Spleen (tissue), 7 donors: Measurements from ENCODE around the gene AIG1.

Source experiments
- POLR2A ChIP-seq, 3 donors: fragments of 450-650 bp; IDR thresholded peaks; one replicate each; pipeline ENCODE4 v1.5.1; 2017; ENCODE audit warnings: antibody characterized with exemption in 3 of 3, mild to moderate bottlenecking in 1 of 3
- TF ChIP-seq, protein P1 (sequence below), 11 experiments: fragments of 200-600 bp in 7 of 11; fragments of 450-650 bp in 4 of 11; sonication (generic) in 4 of 11; IDR thresholded peaks in 8 of 11; conservative IDR thresholded peaks in 3 of 11; 1 replicate in 7 of 11; 2 replicates in 4 of 11; pipeline versions ENCODE4 v1.4.0 to v1.8.0; 2016 to 2021; ENCODE audit warnings: antibody characterized with exemption in 11 of 11, inconsistent platforms in 4 of 11, mild to moderate bottlenecking in 1 of 11
- donor health status: DM: no; HTN: no; CAD: no; lungs with moderate emphysema.
- donor health status: DM: no; HTN: no; CAD: no.
- donor health status: DM: no; HTN: no; CAD: no.

DNA sequence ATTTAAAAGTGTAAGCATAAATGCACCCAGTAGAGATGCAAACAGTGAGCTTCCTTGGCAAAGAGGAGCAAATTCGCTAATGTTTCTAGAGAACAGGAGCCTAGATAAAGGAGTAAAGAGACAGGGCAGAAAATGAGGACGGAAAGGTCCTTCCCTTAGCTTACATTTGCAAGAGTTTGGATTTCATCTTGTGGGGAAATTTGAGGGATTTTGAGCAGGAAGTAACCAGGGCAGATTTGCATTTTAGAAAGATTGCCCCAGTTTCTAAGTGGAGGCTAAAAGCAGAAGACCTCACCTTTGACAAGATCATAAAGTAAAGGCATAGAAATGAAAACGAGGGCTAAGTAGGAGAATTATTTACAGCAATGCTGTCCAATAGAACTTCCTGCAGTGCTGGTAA is 309.3 kb downstream of the AIG1 start:
- TF ChIP-seq, protein P1, sequence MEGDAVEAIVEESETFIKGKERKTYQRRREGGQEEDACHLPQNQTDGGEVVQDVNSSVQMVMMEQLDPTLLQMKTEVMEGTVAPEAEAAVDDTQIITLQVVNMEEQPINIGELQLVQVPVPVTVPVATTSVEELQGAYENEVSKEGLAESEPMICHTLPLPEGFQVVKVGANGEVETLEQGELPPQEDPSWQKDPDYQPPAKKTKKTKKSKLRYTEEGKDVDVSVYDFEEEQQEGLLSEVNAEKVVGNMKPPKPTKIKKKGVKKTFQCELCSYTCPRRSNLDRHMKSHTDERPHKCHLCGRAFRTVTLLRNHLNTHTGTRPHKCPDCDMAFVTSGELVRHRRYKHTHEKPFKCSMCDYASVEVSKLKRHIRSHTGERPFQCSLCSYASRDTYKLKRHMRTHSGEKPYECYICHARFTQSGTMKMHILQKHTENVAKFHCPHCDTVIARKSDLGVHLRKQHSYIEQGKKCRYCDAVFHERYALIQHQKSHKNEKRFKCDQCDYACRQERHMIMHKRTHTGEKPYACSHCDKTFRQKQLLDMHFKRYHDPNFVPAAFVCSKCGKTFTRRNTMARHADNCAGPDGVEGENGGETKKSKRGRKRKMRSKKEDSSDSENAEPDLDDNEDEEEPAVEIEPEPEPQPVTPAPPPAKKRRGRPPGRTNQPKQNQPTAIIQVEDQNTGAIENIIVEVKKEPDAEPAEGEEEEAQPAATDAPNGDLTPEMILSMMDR (IDR thresholded peaks at IDR 0.05 in 8 of 11, conservative IDR thresholded peaks at IDR 0.05 in 3 of 11), result no peak
- no peak for TF ChIP-seq POLR2A (IDR thresholded peaks at IDR 0.05)
